Caco-2 (cell line): ENCODE data around the gene DENND1B. TPM values are rescaled to one million over a fixed set of nuclear protein-coding genes. Genes with fewer than 3 reads are reported as not detected.

ENCODE experiments used
- BruUV-seq: library from RNA; stranded (reverse); fragments of 400-500 nt; replicated peaks from 2 replicates; lab custom pipeline; 2021; lab: Mats Ljungman, UMichigan
- CTCF ChIA-PET: fragments of 300-600 bp; sonication (Branson Sonifier 250); formaldehyde crosslinking; loops from one replicate; lab custom pipeline; 2022; ENCODE audit warnings: antibody characterized with exemption; lab: Charles Lee
- POLR2A ChIA-PET: fragments of 300-600 bp; sonication (Branson Sonifier 250); formaldehyde crosslinking; loops from one replicate; lab custom pipeline; 2022; ENCODE audit warnings: antibody characterized with exemption; lab: Charles Lee
- DNase-seq, 2 experiments: peaks; one replicate each; pipeline versions ENCODE4 v3.0.0 to v3.0.0-alpha.2; 2020 to 2022
- H3K27me3 ChIP-seq: replicated peaks from 2 replicates; pipeline ENCODE4 v1.6.0; 2011; ENCODE audit warnings: low read length; ENCODE audit not compliant: control insufficient read depth, insufficient read depth
- H3K36me3 ChIP-seq: 2 replicates; pipeline ENCODE4 v1.5.1; 2011; ENCODE audit warnings: low read length; ENCODE audit not compliant: control insufficient read depth, insufficient read depth
- H3K4me1 ChIP-seq: fragments of 250-450 bp; sonication (Bioruptor Pico); 2 replicates; pipeline ENCODE4 v1.5.1; 2020; ENCODE audit warnings: mild to moderate bottlenecking
- H3K4me3 ChIP-seq: 2 replicates; pipeline ENCODE4 v1.5.1; 2011; ENCODE audit warnings: low read depth, mild to moderate bottlenecking, control low read depth, low read length
- H3K9me3 ChIP-seq: fragments of 250-450 bp; sonication (Bioruptor Pico); 2 replicates; pipeline ENCODE4 v1.5.1; 2020; ENCODE audit warnings: mild to moderate bottlenecking, moderate library complexity
- H3K27ac Mint-ChIP-seq: one replicate; pipeline ENCODE4 v1.8.0; 2022; ENCODE audit warnings: mixed read lengths; ENCODE audit not compliant: unreplicated experiment
- H3K27me3 Mint-ChIP-seq: one replicate; pipeline ENCODE4 v1.8.0; 2022; ENCODE audit warnings: mixed read lengths; ENCODE audit not compliant: insufficient read depth, unreplicated experiment
- H3K36me3 Mint-ChIP-seq: one replicate; pipeline ENCODE4 v1.8.0; 2022; ENCODE audit warnings: mild to moderate bottlenecking, mixed read lengths; ENCODE audit not compliant: insufficient read depth, unreplicated experiment
- H3K4me1 Mint-ChIP-seq: one replicate; pipeline ENCODE4 v1.8.0; 2022; ENCODE audit warnings: low read depth, mixed read lengths; ENCODE audit not compliant: unreplicated experiment
- H3K4me3 Mint-ChIP-seq: one replicate; pipeline ENCODE4 v1.8.0; 2022; ENCODE audit warnings: mild to moderate bottlenecking, moderate library complexity, mixed read lengths; ENCODE audit not compliant: unreplicated experiment
- H3K9me3 Mint-ChIP-seq: one replicate; pipeline ENCODE4 v1.8.0; 2022; ENCODE audit warnings: mixed read lengths; ENCODE audit not compliant: unreplicated experiment
- intact Hi-C: fragments of 100-400 bp; cut with micrococcal nuclease; formaldehyde crosslinking; loops from one replicate; pipeline ENCODE4 v1.10.0; 2022; ENCODE audit not compliant: unreplicated experiment
- total RNA-seq: library from RNA; stranded (reverse); gene quantifications from 2 replicates; pipeline ENCODE4 v1.2.3, GENCODE V29; 2022
- TF ChIP-seq, protein P1 (sequence below), 2 experiments: fragments of 200-600 bp in 1 of 2; IDR thresholded peaks; 1 replicate in 1 of 2; 2 replicates in 1 of 2; pipeline versions ENCODE4 v1.5.1 to v1.8.0; 2011 to 2022; ENCODE audit warnings: antibody characterized with exemption in 1 of 2, control low read depth in 1 of 2, inconsistent platforms in 1 of 2, low read depth in 1 of 2, low read length in 1 of 2, mild to moderate bottlenecking in 1 of 2, moderate library complexity in 1 of 2; ENCODE audit not compliant: insufficient read depth in 1 of 2, severe bottlenecking in 1 of 2, unreplicated experiment in 1 of 2

The DENND1B gene
- total RNA-seq, 1 experiment from 2014 or later = 9.6 TPM

DNA sequence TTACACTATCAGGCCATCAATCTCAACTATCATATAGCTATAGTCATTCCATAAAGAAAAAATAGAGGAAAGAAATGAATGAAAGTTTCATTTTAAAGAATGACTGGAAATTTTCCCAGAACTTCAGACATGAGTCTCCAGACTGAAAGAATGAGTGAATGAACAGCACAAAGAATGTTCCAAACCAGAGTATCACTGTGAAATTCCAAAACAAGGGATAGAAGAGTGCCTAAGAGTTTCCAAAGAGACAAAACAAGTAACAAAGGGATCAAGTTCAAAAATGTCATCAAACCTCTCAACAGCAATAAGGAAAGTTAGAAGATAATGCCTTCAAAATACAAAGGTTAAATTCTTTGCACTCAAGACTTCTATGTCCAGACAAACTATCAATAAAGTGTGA lies 114.9 kb downstream of the DENND1B start:
- no peaks in the 10 kb centered on the region for H3K36me3 ChIP-seq
- Mint-ChIP-seq H3K4me3 (no peak overlapping the region), H3K27me3 (no peaks in the 10 kb centered on the region), H3K9me3 (no peaks in the 10 kb centered on the region), H3K4me1 (no peaks in the 10 kb centered on the region), H3K36me3 (no peaks in the 10 kb centered on the region), H3K27ac (no peak overlapping the region)
- ChIA-PET CTCF (no interaction called here), POLR2A (no interaction called here)
- H3K9me3 ChIP-seq = no peaks in the 10 kb centered on the region
- no peak for DNase-seq
- no peaks in the 10 kb centered on the region for H3K27me3 ChIP-seq
- no TSS peak for BruUV-seq
- intact Hi-C loops = no loop called here
- no peaks in the 10 kb centered on the region for H3K4me1 ChIP-seq
- H3K4me3 ChIP-seq = no peak overlapping the region
- TF ChIP-seq, protein P1, sequence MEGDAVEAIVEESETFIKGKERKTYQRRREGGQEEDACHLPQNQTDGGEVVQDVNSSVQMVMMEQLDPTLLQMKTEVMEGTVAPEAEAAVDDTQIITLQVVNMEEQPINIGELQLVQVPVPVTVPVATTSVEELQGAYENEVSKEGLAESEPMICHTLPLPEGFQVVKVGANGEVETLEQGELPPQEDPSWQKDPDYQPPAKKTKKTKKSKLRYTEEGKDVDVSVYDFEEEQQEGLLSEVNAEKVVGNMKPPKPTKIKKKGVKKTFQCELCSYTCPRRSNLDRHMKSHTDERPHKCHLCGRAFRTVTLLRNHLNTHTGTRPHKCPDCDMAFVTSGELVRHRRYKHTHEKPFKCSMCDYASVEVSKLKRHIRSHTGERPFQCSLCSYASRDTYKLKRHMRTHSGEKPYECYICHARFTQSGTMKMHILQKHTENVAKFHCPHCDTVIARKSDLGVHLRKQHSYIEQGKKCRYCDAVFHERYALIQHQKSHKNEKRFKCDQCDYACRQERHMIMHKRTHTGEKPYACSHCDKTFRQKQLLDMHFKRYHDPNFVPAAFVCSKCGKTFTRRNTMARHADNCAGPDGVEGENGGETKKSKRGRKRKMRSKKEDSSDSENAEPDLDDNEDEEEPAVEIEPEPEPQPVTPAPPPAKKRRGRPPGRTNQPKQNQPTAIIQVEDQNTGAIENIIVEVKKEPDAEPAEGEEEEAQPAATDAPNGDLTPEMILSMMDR (IDR thresholded peaks at IDR 0.05; ENCODE audit: insufficient read depth in 1 of 2, low read depth in 1 of 2, low read length in 1 of 2, severe bottlenecking in 1 of 2, unreplicated experiment in 1 of 2) = no peak

GRCh38 chr1:197659171-197659570 lies 116.1 kb downstream of the DENND1B start:
- ChIA-PET POLR2A (no interaction called here), CTCF (no interaction called here)
- BruUV-seq = no TSS peak
- TF ChIP-seq, protein P1 (IDR thresholded peaks at IDR 0.05; ENCODE audit: insufficient read depth in 1 of 2, low read depth in 1 of 2, low read length in 1 of 2, severe bottlenecking in 1 of 2, unreplicated experiment in 1 of 2) = no peak
- H3K9me3 Mint-ChIP-seq = no peaks in the 10 kb centered on the region
- DNase-seq = no peak
- H3K36me3 Mint-ChIP-seq = no peaks in the 10 kb centered on the region
- no peaks in the 10 kb centered on the region for H3K4me1 ChIP-seq
- no peaks in the 10 kb centered on the region for H3K36me3 ChIP-seq
- no peaks in the 10 kb centered on the region for H3K27me3 Mint-ChIP-seq
- H3K4me3 Mint-ChIP-seq = no peak overlapping the region
- H3K4me1 Mint-ChIP-seq = no peaks in the 10 kb centered on the region
- no peaks in the 10 kb centered on the region for H3K9me3 ChIP-seq
- H3K27ac Mint-ChIP-seq = no peak overlapping the region
- no peaks in the 10 kb centered on the region for H3K27me3 ChIP-seq
- intact Hi-C loops = no loop called here
- no peak overlapping the region for H3K4me3 ChIP-seq

- no peak for DNase-seq
- H3K36me3 Mint-ChIP-seq = no peaks in the 10 kb centered on the region
- no peaks in the 10 kb centered on the region for H3K9me3 Mint-ChIP-seq
- no peak overlapping the region for H3K4me3 Mint-ChIP-seq
- no peaks in the 10 kb centered on the region for H3K27me3 ChIP-seq
- BruUV-seq = no TSS peak
- TF ChIP-seq, protein P1 (IDR thresholded peaks at IDR 0.05; ENCODE audit: insufficient read depth in 1 of 2, low read depth in 1 of 2, low read length in 1 of 2, severe bottlenecking in 1 of 2, unreplicated experiment in 1 of 2) = no peak
- ChIA-PET CTCF (no interaction called here), POLR2A (no interaction called here)
- no peak overlapping the region for H3K27ac Mint-ChIP-seq
- H3K36me3 ChIP-seq = no peaks in the 10 kb centered on the region
- no peaks in the 10 kb centered on the region for H3K9me3 ChIP-seq
- intact Hi-C loops = no loop called here
- H3K27me3 Mint-ChIP-seq = no peaks in the 10 kb centered on the region
- 0 out of 2 replicates have a peak, but pooled peaks cover 4% of the 10 kb centered on the region for H3K4me1 ChIP-seq
- H3K4me1 Mint-ChIP-seq = no peaks in the 10 kb centered on the region
- no peak overlapping the region for H3K4me3 ChIP-seq
Observed at GRCh38 chr1:197649188-197649587, 126.1 kb downstream of the DENND1B start.
